ENCODE data around the gene ART3. TPM values are rescaled to one million over a fixed set of nuclear protein-coding genes. Genes with fewer than 3 reads are reported as not detected.

The ART3 gene
- total RNA-seq, 4 donors from 2014 or later, result 2.1 TPM; not detected in 3

DNA sequence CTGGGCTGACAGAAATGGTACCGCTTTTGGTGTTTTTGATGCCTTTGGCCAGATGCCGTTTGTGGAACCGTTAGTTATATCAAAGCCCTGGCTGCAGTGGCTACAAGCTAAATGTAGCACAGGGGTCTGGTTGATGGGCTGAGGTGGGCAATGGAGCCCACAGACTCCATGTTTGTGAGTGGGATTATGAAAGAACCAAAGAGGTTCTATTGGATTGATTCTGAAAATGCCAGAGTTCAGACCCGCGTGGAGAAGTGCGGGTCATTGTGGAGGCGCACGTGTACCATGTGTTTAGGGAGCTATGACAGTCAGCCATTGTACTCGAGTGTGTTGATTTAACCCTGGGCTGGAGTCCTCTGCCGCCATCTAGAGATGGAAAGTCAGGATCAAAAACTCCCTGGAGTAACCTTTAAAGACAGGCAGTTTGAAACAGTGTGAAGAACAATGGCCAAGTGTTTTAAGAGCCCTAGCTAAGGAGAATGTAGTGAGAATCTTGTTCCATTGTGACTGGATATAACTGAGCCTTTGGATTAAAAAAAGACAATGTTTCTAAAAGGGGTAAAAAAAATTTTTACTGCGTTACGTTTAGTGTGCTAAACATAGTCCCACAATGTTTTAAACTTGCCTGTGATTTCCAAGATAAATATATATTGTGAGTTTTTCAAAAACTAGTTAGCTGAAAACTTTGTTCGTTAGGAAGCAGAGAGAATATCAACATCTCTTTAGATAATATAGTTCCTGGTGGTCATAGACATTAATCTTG lies 12.7 kb downstream of the ART3 start:
- intact Hi-C loops (cut with DNase I), result no loop called here
- 24 to 33% methylated on average over 13 of the region's 13 CpGs for WGBS, 2 donors
- Histone ChIP-seq H3K27me3 (no peaks in the 10 kb centered on the region), H3K36me3 (no peaks in the 10 kb centered on the region), H3K4me1 (peaks cover 0 to 4% of the 10 kb centered on the region in 2 donors), H3K4me3 (replicated peaks in 1 of 3) (no peak overlapping the region), H3K9me3 (no peaks in the 10 kb centered on the region), H3K27ac (no peak overlapping the region)
- DNase-seq, result peak; percentile 66 to 67
- TF ChIP-seq, protein P1, sequence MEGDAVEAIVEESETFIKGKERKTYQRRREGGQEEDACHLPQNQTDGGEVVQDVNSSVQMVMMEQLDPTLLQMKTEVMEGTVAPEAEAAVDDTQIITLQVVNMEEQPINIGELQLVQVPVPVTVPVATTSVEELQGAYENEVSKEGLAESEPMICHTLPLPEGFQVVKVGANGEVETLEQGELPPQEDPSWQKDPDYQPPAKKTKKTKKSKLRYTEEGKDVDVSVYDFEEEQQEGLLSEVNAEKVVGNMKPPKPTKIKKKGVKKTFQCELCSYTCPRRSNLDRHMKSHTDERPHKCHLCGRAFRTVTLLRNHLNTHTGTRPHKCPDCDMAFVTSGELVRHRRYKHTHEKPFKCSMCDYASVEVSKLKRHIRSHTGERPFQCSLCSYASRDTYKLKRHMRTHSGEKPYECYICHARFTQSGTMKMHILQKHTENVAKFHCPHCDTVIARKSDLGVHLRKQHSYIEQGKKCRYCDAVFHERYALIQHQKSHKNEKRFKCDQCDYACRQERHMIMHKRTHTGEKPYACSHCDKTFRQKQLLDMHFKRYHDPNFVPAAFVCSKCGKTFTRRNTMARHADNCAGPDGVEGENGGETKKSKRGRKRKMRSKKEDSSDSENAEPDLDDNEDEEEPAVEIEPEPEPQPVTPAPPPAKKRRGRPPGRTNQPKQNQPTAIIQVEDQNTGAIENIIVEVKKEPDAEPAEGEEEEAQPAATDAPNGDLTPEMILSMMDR (IDR thresholded peaks at IDR 0.05), result peak in 4 of 6 experiments; percentile 37 to 56 (median 52)
- no peak for TF ChIP-seq POLR2A (IDR thresholded peaks at IDR 0.05)

DNA sequence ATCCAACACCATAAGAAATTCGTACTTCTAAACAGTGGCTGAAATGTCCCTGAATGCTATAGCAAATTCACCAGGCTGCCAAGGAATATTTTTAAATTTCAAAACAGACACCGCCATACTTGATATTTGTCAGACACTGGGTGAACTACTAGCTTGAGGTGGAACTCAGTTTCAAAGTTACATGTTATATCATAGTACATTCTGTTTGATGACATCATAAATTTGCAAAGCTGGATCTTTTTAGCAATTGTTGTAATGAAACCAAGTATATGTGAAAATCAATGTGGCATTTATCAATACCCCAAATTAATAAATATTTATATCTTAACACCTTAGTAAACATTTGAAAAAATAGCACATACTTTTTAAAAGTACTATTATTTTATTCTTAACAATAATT lies 14.2 kb downstream of the ART3 start:
- intact Hi-C loops (cut with DNase I), result no loop called here
- DNase-seq, result no peak
- Histone ChIP-seq H3K4me3 (replicated peaks in 1 of 3) (no peak overlapping the region), H3K36me3 (no peaks in the 10 kb centered on the region), H3K27ac (no peak overlapping the region), H3K27me3 (no peaks in the 10 kb centered on the region), H3K4me1 (peaks cover 0 to 4% of the 10 kb centered on the region in 2 donors), H3K9me3 (no peaks in the 10 kb centered on the region)
- TF ChIP-seq POLR2A (IDR thresholded peaks at IDR 0.05), result no peak
- TF ChIP-seq, protein P1 (IDR thresholded peaks at IDR 0.05), result no peak
- 94% methylated on average over 2 of the region's 2 CpGs for whole genome bisulfite sequencing, 2 donors

DNA sequence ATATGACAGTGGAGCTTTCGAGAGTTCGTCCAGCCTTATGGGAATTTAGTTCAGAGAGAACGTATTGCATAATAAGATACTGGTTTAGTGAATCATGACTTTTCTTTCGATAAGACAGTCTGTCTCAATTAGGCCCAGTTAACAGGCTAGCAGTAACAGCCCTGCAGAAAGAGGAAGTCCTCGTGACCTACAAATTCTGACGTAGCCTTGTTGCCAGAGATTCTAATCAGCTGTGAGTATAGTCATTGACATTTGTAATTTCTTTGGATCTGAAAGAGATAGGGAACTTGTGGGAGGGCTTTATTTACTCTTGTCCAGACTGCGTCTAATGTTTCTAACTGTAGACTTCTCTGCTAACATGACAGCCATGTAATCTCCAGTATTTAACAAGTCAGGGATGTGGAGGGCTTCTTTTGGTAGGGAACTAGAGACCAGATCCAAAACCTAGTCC lies 15.8 kb downstream of the ART3 start:
- intact Hi-C loops (cut with DNase I), result no loop called here
- Histone ChIP-seq H3K9me3 (no peaks in the 10 kb centered on the region), H3K4me3 (replicated peaks in 1 of 3) (no peak overlapping the region), H3K4me1 (peaks cover 0 to 4% of the 10 kb centered on the region in 2 donors), H3K27me3 (no peaks in the 10 kb centered on the region), H3K27ac (no peak overlapping the region), H3K36me3 (no peaks in the 10 kb centered on the region)
- no peak for DNase-seq
- WGBS, 2 donors, result 60 to 78% methylated on average over 7 of the region's 7 CpGs
- no peak for TF ChIP-seq POLR2A (IDR thresholded peaks at IDR 0.05)
- TF ChIP-seq, protein P1 (IDR thresholded peaks at IDR 0.05), result no peak

DNA sequence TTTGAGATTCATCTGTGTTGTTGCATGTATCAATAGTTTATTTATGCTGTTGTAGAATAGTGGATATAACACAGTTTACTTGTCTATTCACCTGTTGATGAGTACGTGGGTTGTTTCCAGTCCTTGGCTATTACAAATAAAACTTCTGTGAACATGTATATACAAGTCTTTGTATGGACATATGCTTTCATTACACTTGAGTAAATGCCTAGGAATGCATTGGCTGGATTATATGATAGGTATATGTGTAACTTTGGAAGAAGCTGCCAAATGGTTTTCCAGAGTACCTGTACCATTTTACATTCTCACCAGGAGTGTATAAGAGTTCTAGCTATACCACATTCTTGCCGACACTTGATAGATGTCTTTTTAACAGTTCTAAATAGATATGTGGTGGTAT lies 16.5 kb downstream of the ART3 start:
- H3K27ac ChIP-seq, result no peak overlapping the region
- H3K36me3 ChIP-seq, result no peaks in the 10 kb centered on the region
- intact Hi-C loops (cut with DNase I), result no loop called here
- H3K4me1 ChIP-seq, result peaks cover 0 to 4% of the 10 kb centered on the region in 2 donors
- no peaks in the 10 kb centered on the region for H3K27me3 ChIP-seq
- no peak overlapping the region for H3K4me3 ChIP-seq (replicated peaks in 1 of 3)
- DNase-seq, result no peak
- TF ChIP-seq, protein P1 (IDR thresholded peaks at IDR 0.05), result no peak
- TF ChIP-seq POLR2A (IDR thresholded peaks at IDR 0.05), result no peak
- H3K9me3 ChIP-seq, result no peaks in the 10 kb centered on the region
- WGBS, 2 donors, result 87 to 92% methylated on average over 2 of the region's 2 CpGs

DNA sequence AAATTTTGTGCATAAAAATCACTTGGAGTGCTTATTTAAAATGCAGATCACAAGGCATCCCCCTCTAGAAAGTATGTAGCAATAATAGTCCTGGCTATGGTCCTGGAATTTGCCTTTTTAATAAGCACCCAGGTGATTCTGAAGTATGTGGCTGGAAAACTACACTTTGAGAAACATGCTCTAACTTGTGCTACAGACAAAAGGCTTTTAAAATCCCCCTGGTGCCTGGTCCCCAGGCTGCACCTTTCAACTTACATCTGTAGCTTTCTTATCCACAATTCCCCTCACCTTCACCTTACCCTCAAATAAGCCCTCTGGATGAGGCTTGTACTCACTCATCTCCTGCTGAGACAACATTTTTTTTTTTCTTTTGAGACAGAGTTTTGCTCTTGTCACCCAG lies 21.1 kb downstream of the ART3 start:
- DNase-seq, result no peak
- TF ChIP-seq, protein P1 (IDR thresholded peaks at IDR 0.05), result no peak
- no peak for TF ChIP-seq POLR2A (IDR thresholded peaks at IDR 0.05)
- Histone ChIP-seq H3K27ac (no peak overlapping the region), H3K36me3 (no peaks in the 10 kb centered on the region), H3K4me3 (replicated peaks in 1 of 3) (no peak overlapping the region), H3K27me3 (no peaks in the 10 kb centered on the region), H3K4me1 (no peaks in the 10 kb centered on the region), H3K9me3 (no peaks in the 10 kb centered on the region)
- intact Hi-C loops (cut with DNase I), result no loop called here

Data from thyroid gland (tissue), 4 donors.